Measurements from ENCODE around the gene KLC1.

KLC1 gene

GRCh38 chr14:103721334-103722120 is 92.5 kb downstream of the KLC1 start:
- no peak for DNase-seq (ENCODE audit: low read depth)

GRCh38 chr14:103723748-103724081 is 94.7 kb downstream of the KLC1 start:
- DNase-seq (ENCODE audit: low read depth), result no peak

- DNase-seq (ENCODE audit: low read depth), result no peak
Observed at GRCh38 chr14:103724116-103724515, 95.1 kb downstream of the KLC1 start.

GRCh38 chr14:103725001-103725682 is 96.1 kb downstream of the KLC1 start:
- DNase-seq (ENCODE audit: low read depth), result no peak

GRCh38 chr14:103725739-103726395 is 96.9 kb downstream of the KLC1 start:
- no peak for DNase-seq (ENCODE audit: low read depth)

GRCh38 chr14:103726474-103726873 is 97.5 kb downstream of the KLC1 start:
- no peak for DNase-seq (ENCODE audit: low read depth)

GRCh38 chr14:103727313-103727980 is 98.4 kb downstream of the KLC1 start:
- DNase-seq (ENCODE audit: low read depth), result no peak

GRCh38 chr14:103728141-103728540 is 99.1 kb downstream of the KLC1 start:
- DNase-seq (ENCODE audit: low read depth), result no peak

GRCh38 chr14:103728721-103729120 is 99.7 kb downstream of the KLC1 start:
- no peak for DNase-seq (ENCODE audit: low read depth)

- DNase-seq (ENCODE audit: low read depth), result no peak
Observed at GRCh38 chr14:103729496-103730448, 100.8 kb downstream of the KLC1 start.

- no peak for DNase-seq (ENCODE audit: low read depth)
Observed at GRCh38 chr14:103730490-103731035, 101.6 kb downstream of the KLC1 start.

GRCh38 chr14:103731481-103731880 is 102.5 kb downstream of the KLC1 start:
- no peak for DNase-seq (ENCODE audit: low read depth)

- no peak for DNase-seq (ENCODE audit: low read depth)
Observed at GRCh38 chr14:103731916-103732867, 103.2 kb downstream of the KLC1 start.

- no peak for DNase-seq (ENCODE audit: low read depth)
Observed at GRCh38 chr14:103732868-103733620, 104.0 kb downstream of the KLC1 start.

- DNase-seq (ENCODE audit: low read depth), result no peak
Observed at GRCh38 chr14:103733651-103734050, 104.6 kb downstream of the KLC1 start.

- no peak for DNase-seq (ENCODE audit: low read depth)
Observed at GRCh38 chr14:103734081-103734888, 105.3 kb downstream of the KLC1 start.

- no peak for DNase-seq (ENCODE audit: low read depth)
Observed at GRCh38 chr14:103735022-103735421, 106.0 kb downstream of the KLC1 start.

- DNase-seq (ENCODE audit: low read depth), result no peak
Observed at GRCh38 chr14:103735439-103735814, 106.4 kb downstream of the KLC1 start.

All from GM04503 (cell line).